ENCODE measurements around the gene CAVIN2.
"Not testable (repeated sequence)": the region's sequence is repeated elsewhere in the genome, so short reads cannot be mapped to it uniquely, and the experiment has no call there.

Gene CAVIN2

GRCh38 chr2:191795715-191796114 is 51.2 kb downstream of the CAVIN2 start:
- no peaks in the 10 kb centered on the region for H3K27me3 Mint-ChIP-seq (ENCODE audit: low read depth, poor library complexity)
- no peaks in the 10 kb centered on the region for H3K4me1 Mint-ChIP-seq
- no peaks in the 10 kb centered on the region for H3K36me3 Mint-ChIP-seq (ENCODE audit: low read depth)
- H3K9me3 Mint-ChIP-seq = peaks cover 3% of the 10 kb centered on the region
- H3K4me3 Mint-ChIP-seq = no peak overlapping the region
- H3K27ac Mint-ChIP-seq = no peak overlapping the region
- no peak for DNase-seq
- no peak for TF ChIP-seq CTCF (IDR thresholded peaks at IDR 0.05)

GRCh38 chr2:191791953-191792560 is 54.8 kb downstream of the CAVIN2 start:
- Mint-ChIP-seq H3K4me3 (no peak overlapping the region), H3K4me1 (no peaks in the 10 kb centered on the region), H3K27me3 (ENCODE audit: low read depth, poor library complexity) (no peaks in the 10 kb centered on the region), H3K36me3 (ENCODE audit: low read depth) (no peaks in the 10 kb centered on the region), H3K27ac (no peak overlapping the region), H3K9me3 (peaks cover 3% of the 10 kb centered on the region)
- no peak for DNase-seq
- no peak for TF ChIP-seq CTCF (IDR thresholded peaks at IDR 0.05)

GRCh38 chr2:191790737-191791136 is 56.2 kb downstream of the CAVIN2 start:
- Mint-ChIP-seq H3K27me3 (ENCODE audit: low read depth, poor library complexity) (no peaks in the 10 kb centered on the region), H3K36me3 (ENCODE audit: low read depth) (no peaks in the 10 kb centered on the region), H3K4me3 (no peak overlapping the region), H3K4me1 (no peaks in the 10 kb centered on the region), H3K27ac (no peak overlapping the region), H3K9me3 (peaks cover 3% of the 10 kb centered on the region)
- no peak for DNase-seq
- TF ChIP-seq CTCF (IDR thresholded peaks at IDR 0.05) = no peak

GRCh38 chr2:191789796-191790195 is 57.1 kb downstream of the CAVIN2 start:
- H3K4me3 Mint-ChIP-seq = no peak overlapping the region
- H3K4me1 Mint-ChIP-seq = no peaks in the 10 kb centered on the region
- peaks cover 3% of the 10 kb centered on the region for H3K9me3 Mint-ChIP-seq
- H3K36me3 Mint-ChIP-seq (ENCODE audit: low read depth) = no peaks in the 10 kb centered on the region
- TF ChIP-seq CTCF (IDR thresholded peaks at IDR 0.05) = no peak
- H3K27me3 Mint-ChIP-seq (ENCODE audit: low read depth, poor library complexity) = no peaks in the 10 kb centered on the region
- DNase-seq = no peak
- no peak overlapping the region for H3K27ac Mint-ChIP-seq

- H3K4me1 Mint-ChIP-seq = no peaks in the 10 kb centered on the region
- H3K4me3 Mint-ChIP-seq = no peak overlapping the region
- TF ChIP-seq CTCF (IDR thresholded peaks at IDR 0.05) = no peak
- no peak for DNase-seq
- H3K27me3 Mint-ChIP-seq (ENCODE audit: low read depth, poor library complexity) = peaks cover 2% of the 10 kb centered on the region
- no peak overlapping the region for H3K27ac Mint-ChIP-seq
- H3K36me3 Mint-ChIP-seq (ENCODE audit: low read depth) = no peaks in the 10 kb centered on the region
- H3K9me3 Mint-ChIP-seq = no peaks in the 10 kb centered on the region
These were observed 60.2 kb downstream of the CAVIN2 start for GRCh38 chr2:191786694-191787093.

- H3K27me3 Mint-ChIP-seq (ENCODE audit: low read depth, poor library complexity); H3K36me3 Mint-ChIP-seq (ENCODE audit: low read depth); DNase-seq; H3K27ac Mint-ChIP-seq; H3K4me3 Mint-ChIP-seq; H3K4me1 Mint-ChIP-seq; H3K9me3 Mint-ChIP-seq: not testable (repeated sequence)
These were observed 61.2 kb downstream of the CAVIN2 start for GRCh38 chr2:191785651-191786050.
